ENCODE measurements around the gene RAD51AP2. TPM values are rescaled to one million over a fixed set of nuclear protein-coding genes. Genes with fewer than 3 reads are reported as not detected.

The RAD51AP2 gene
- total RNA-seq, 2 donors from 2014 or later: 0.18 TPM; not detected in 1

GRCh38 chr2:17483496-17483895, 34.7 kb downstream of the RAD51AP2 start:
- Histone ChIP-seq H3K9me3 (ENCODE audit: control insufficient read depth, low read length) (no peaks in the 10 kb centered on the region), H3K4me3 (ENCODE audit: low read length) (no peak overlapping the region), H3K9ac (ENCODE audit: extremely low read depth, low read length, poor library complexity, severe bottlenecking) (no peak overlapping the region), H3K36me3 (ENCODE audit: control insufficient read depth, insufficient read depth, low read length) (no peaks in the 10 kb centered on the region), H3K4me1 (ENCODE audit: control insufficient read depth, insufficient read depth, low read length) (peaks cover 2% of the 10 kb centered on the region), H3K27me3 (ENCODE audit: control insufficient read depth, insufficient read depth, low read length, poor library complexity, severe bottlenecking) (no peaks in the 10 kb centered on the region), H3K27ac (ENCODE audit: low read depth, low read length) (no peak overlapping the region)
- no peak for DNase-seq
- H3K4me3 Mint-ChIP-seq: no peak overlapping the region
- no peaks in the 10 kb centered on the region for H3K9me3 Mint-ChIP-seq
- no peak for TF ChIP-seq CTCF (conservative IDR thresholded peaks at IDR 0.05)
- 86% methylated on average over 1 of the region's 1 CpG; no CpG with 5 or more reads in 1 of the 2 experiments for WGBS, 2 experiments (ENCODE audit: insufficient coverage in 1 of 2, insufficient read length in 1 of 2)
- H3K27ac Mint-ChIP-seq: no peak overlapping the region
- H3K4me1 Mint-ChIP-seq: peaks cover 9% of the 10 kb centered on the region
- no peaks in the 10 kb centered on the region for H3K27me3 Mint-ChIP-seq (ENCODE audit: insufficient read depth)
- no peaks in the 10 kb centered on the region for H3K36me3 Mint-ChIP-seq (ENCODE audit: low read depth)

- Mint-ChIP-seq H3K36me3 (ENCODE audit: low read depth) (no peaks in the 10 kb centered on the region), H3K4me1 (peaks cover 9% of the 10 kb centered on the region), H3K27me3 (ENCODE audit: insufficient read depth) (no peaks in the 10 kb centered on the region), H3K4me3 (no peak overlapping the region), H3K27ac (no peak overlapping the region), H3K9me3 (no peaks in the 10 kb centered on the region)
- no peak overlapping the region for H3K4me3 ChIP-seq (ENCODE audit: low read length)
- TF ChIP-seq CTCF (conservative IDR thresholded peaks at IDR 0.05): no peak
- H3K36me3 ChIP-seq (ENCODE audit: control insufficient read depth, insufficient read depth, low read length): no peaks in the 10 kb centered on the region
- peaks cover 2% of the 10 kb centered on the region for H3K4me1 ChIP-seq (ENCODE audit: control insufficient read depth, insufficient read depth, low read length)
- H3K9me3 ChIP-seq (ENCODE audit: control insufficient read depth, low read length): no peaks in the 10 kb centered on the region
- no peaks in the 10 kb centered on the region for H3K27me3 ChIP-seq (ENCODE audit: control insufficient read depth, insufficient read depth, low read length, poor library complexity, severe bottlenecking)
- no peak for DNase-seq
- H3K27ac ChIP-seq (ENCODE audit: low read depth, low read length): no peak overlapping the region
- H3K9ac ChIP-seq (ENCODE audit: extremely low read depth, low read length, poor library complexity, severe bottlenecking): no peak overlapping the region
- 80 to 85% methylated on average over 1 of the region's 2 CpGs for WGBS, 2 experiments (ENCODE audit: insufficient coverage in 1 of 2, insufficient read length in 1 of 2)
Observed at GRCh38 chr2:17482651-17483050, 35.6 kb downstream of the RAD51AP2 start.

GRCh38 chr2:17479875-17480274, 38.4 kb downstream of the RAD51AP2 start:
- TF ChIP-seq CTCF (conservative IDR thresholded peaks at IDR 0.05): no peak
- Mint-ChIP-seq H3K9me3 (no peaks in the 10 kb centered on the region), H3K4me1 (peaks cover 4% of the 10 kb centered on the region), H3K27me3 (ENCODE audit: insufficient read depth) (no peaks in the 10 kb centered on the region), H3K4me3 (no peak overlapping the region), H3K27ac (no peak overlapping the region), H3K36me3 (ENCODE audit: low read depth) (no peaks in the 10 kb centered on the region)
- H3K36me3 ChIP-seq (ENCODE audit: control insufficient read depth, insufficient read depth, low read length): no peaks in the 10 kb centered on the region
- no peak overlapping the region for H3K9ac ChIP-seq (ENCODE audit: extremely low read depth, low read length, poor library complexity, severe bottlenecking)
- DNase-seq: no peak
- H3K27me3 ChIP-seq (ENCODE audit: control insufficient read depth, insufficient read depth, low read length, poor library complexity, severe bottlenecking): no peaks in the 10 kb centered on the region
- no peaks in the 10 kb centered on the region for H3K9me3 ChIP-seq (ENCODE audit: control insufficient read depth, low read length)
- H3K27ac ChIP-seq (ENCODE audit: low read depth, low read length): no peak overlapping the region
- no peak overlapping the region for H3K4me3 ChIP-seq (ENCODE audit: low read length)
- WGBS, 2 experiments (ENCODE audit: insufficient coverage in 1 of 2, insufficient read length in 1 of 2): 87 to 90% methylated on average over 2 of the region's 2 CpGs
- no peaks in the 10 kb centered on the region for H3K4me1 ChIP-seq (ENCODE audit: control insufficient read depth, insufficient read depth, low read length)

Data from endodermal cell (in vitro differentiated cells).